ENCODE data around the gene TCEAL4.
A peak's percentile ranks its signal among the peaks of the same experiment; 100 is the strongest.
"Not testable (repeated sequence)": the region's sequence is repeated elsewhere in the genome, so short reads cannot be mapped to it uniquely, and the experiment has no call there.

TCEAL4 gene

DNA sequence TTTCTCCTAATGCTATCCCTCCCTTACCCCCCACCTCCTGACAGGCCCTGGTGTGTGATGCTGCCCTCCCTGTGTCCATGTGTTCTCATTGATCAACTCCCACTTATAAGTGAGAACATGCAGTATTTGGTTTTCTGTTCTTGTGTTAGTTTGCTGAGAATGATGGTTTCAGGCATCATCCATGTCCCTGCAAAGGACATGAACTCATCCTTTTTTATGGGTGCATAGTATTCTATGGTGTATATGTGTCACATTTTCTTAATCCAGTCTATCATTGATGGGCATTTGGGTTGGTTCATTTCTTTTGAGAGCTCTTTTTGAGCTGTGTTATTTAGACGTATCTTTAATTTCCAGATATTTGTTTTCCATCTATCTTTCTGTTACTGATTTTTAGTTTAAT, 7.0 kb downstream of the TCEAL4 start:
- not testable (repeated sequence) for DNase-seq (ENCODE audit: low read depth)

GRCh38 chrX:103595202-103595601, 9.9 kb downstream of the TCEAL4 start:
- DNase-seq (ENCODE audit: low read depth): not testable (repeated sequence)

DNA sequence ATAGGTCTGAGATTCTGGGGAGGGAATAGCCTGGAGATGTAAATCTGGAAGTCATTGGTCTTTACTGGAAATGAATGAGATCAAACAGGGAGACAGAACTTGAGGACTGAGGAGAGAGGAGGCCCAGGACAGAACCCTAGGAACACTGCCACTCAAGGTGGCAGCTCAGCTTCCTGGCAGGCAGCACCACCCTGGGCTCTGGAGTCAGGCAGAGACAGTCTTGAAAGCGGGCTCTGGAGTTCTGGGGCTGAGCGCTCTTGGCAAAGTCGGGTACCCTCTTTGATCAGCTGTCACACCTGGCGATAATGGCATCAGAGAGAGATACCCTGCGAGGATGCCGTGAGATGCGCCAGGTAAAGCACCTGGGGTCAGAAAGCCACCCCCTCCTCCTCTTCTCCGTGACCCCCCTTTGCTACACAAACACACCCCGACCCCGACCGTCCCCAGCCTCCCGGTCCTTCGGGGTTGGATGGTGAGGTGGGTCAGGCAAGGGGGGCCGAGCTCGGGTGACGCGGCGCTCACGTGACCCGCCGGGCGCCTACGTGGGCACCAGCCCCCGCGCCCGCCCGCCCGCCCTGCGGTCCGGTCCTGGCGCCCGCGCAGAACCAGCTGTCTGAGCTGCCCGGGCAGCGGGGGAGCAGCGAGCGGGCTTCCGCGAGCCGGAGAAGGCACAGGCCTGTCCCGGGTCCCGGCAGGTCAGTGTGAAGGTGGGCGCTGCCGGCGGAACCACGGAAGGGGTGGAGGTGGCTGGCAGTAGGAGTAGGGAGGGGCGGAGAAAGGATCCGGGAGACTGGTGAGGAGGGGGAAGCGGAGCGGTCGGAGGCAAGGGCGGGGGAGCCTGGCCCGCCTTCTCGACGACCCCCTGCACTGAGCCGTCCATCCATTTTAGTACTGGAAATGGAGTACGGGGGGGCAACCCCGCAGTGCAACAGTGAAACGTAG, 22.3 kb downstream of the TCEAL4 start, which contains the start of gene TCEAL3:
Gene TCEAL3, plus strand, starts transcription at position 600 of the 942 bp plus-strand sequence. CDS start 1,102 bp downstream, outside the sequence.
- no peak for DNase-seq (ENCODE audit: low read depth)

DNA sequence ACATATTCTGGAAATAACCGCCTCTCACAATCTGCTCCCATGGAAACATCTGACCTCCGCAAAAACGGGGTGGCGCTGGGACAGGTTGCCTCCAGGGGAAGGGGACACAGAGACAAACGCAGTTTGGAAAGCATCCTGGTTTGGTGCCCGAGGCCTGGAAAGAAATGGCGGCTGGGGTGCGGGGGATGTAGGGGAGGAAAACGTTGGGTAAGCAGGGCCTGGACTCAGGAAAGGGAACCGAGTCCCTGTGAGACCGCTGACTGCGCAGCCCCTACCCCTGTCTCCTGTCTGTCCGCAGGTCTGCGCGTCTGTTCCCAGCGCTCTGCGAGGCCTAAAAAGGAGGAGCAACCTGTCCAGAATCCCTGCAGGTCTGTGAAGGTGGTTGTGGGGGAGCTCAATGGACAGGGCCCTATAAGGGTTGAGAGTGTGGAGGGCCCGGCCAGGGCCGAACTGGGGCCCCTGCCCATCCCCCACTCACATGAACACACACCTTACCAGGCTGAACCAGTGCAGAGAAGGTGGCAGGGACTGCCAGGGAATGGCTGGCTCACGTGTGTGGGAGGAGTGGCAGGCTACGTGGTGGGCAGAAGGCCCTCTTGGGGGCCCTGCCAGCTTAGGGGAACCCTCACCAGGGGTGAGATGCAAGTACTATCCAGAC, 23.1 kb downstream of the TCEAL4 start:
- no peak for DNase-seq (ENCODE audit: low read depth)

- DNase-seq (ENCODE audit: low read depth): no peak
Observed at GRCh38 chrX:103610282-103610681, 25.0 kb downstream of the TCEAL4 start.

DNA sequence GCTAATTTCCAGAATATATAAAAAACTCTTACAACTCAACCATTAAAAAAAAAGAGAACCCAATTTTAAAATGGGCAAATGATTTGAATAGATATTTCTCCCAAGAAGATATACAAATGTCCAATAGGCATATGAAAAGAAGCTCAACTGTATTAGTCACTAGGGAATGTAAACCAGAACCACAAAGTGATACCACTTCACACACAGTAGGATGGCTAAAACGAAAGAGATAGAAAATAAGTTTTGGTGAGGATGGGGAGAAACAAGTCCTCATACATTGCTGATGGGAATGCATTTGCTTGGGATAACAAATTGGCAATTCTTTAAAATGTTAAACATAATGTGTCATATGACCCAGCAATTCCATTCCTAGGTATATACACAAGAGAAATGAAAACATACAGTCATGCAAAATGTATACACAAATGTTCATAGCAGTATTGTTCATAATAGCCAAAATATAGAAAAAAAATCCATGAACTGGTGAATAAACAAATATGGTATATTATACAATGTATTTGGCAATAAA, 28.1 kb downstream of the TCEAL4 start:
- DNase-seq (ENCODE audit: low read depth): no peak

DNA sequence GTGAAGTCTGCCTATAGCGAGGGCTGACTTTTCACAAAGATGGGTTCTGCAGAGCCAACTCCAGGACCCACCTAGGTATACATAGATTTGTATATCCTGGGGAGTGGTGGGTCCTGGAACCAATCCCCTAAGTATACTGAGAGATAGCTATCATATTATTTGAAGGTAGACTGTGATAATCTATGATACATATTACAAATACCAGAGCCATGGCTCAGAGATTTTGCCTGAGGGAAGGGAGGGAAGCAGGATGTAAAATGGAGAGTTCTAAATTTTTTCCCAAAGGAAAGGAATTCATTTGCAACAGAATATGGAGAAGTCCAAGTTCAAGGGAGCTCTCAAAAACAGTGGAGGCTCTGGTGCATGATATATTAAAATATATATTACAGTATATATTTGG, 29.7 kb downstream of the TCEAL4 start:
- no peak for DNase-seq (ENCODE audit: low read depth)

DNA sequence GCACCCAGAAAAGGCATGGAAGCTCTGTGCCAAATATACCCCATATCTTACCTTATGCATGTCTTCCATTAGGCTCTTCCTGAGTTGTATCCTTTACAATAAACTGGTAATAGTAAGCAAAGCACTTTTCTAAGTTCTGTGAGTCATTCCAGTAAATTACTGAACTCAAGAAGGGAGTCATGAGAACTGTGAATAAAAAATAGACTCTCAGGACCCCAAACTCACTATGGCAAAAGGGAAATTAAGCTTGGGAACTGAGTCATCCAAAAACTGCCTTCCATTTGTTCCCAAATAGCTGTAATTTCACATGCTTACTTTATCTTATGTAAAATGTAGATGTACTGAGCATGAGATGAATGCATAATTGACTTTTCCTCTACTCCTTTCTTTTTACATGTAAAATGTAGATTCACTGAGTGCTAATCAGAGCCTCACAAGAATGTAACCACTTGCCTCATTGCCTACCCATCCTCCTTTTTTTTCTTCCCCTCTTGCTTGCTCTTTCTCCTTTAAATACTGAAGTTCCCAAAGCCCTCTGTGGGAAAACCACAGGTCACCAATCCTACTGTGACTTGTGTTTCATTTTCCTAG, 30.6 kb downstream of the TCEAL4 start:
- no peak for DNase-seq (ENCODE audit: low read depth)

- DNase-seq (ENCODE audit: low read depth): no peak
Observed at GRCh38 chrX:103616676-103617186, 31.4 kb downstream of the TCEAL4 start.

DNA sequence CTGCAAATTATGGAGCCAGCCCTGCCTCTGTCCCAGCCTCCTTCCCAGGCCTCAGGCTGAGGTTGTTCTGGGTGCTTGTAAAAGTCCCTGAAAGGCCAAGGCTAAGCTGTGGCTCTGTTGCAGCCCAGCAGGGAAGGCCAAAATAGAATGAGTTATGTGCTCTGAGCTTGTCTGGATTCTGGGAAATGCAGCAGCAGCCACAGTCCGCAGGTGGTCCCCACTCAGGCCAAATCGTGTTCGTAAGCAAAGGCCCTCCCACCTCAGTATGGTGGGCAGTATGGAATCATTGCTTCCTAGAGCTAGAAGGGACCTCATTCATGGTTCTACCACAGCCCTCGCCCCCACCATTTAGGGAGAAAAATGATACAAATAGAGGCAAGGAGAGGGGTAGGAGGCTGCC, 38.8 kb downstream of the TCEAL4 start:
- no peak for DNase-seq (ENCODE audit: low read depth)

GRCh38 chrX:103626855-103627254, 41.5 kb downstream of the TCEAL4 start:
- DNase-seq (ENCODE audit: low read depth): no peak

DNA sequence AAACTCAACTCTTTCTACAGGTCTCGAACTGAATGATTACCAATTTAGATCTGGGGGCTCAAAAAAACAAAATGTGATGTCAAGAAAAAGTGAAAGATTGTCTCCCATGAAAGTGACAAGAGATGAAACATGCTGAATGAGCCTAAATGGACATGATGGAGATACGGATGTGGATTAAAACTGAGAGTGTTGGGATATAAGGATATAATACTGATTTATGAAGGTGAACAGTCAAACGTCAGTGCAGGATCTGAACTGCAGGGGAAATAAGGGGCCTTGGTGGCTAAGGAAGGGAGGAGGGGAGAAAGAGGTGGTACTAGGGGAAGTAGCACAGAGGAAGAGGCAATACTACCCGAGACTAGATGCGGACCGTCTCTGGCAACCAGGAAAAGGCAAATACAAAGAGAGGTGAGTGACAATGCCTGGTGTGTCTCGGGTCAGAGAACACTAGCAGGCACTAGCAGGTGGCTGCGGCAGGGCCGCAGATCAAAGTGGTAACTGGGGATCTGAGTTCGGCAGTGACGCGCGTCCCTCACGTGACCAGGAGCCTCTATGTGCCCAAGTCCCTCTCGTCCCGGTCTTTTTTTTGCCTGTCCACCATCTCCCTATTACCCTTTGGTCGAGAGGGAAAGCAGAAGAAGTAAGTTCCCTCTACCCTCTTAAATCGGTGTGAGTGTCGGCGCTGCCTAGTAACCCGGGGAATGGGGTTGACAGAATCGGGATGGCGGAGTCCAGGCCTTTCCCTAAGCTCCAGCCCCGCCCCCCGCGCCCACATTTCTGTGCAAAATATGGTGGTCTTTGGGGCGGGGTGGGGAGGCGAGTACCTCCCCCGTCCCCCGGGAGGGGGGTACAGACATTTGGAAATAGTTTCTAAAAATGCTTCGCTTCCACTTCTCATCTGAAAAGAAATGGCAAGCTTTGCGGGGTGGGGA, 43.3 kb downstream of the TCEAL4 start, which contains the start of gene TCEAL1:
Gene TCEAL1, plus strand, starts transcription at position 590 of the 932 bp plus-strand sequence. CDS start 942 bp downstream, outside the sequence.
- DNase-seq (ENCODE audit: low read depth): peak; percentile 8

DNA sequence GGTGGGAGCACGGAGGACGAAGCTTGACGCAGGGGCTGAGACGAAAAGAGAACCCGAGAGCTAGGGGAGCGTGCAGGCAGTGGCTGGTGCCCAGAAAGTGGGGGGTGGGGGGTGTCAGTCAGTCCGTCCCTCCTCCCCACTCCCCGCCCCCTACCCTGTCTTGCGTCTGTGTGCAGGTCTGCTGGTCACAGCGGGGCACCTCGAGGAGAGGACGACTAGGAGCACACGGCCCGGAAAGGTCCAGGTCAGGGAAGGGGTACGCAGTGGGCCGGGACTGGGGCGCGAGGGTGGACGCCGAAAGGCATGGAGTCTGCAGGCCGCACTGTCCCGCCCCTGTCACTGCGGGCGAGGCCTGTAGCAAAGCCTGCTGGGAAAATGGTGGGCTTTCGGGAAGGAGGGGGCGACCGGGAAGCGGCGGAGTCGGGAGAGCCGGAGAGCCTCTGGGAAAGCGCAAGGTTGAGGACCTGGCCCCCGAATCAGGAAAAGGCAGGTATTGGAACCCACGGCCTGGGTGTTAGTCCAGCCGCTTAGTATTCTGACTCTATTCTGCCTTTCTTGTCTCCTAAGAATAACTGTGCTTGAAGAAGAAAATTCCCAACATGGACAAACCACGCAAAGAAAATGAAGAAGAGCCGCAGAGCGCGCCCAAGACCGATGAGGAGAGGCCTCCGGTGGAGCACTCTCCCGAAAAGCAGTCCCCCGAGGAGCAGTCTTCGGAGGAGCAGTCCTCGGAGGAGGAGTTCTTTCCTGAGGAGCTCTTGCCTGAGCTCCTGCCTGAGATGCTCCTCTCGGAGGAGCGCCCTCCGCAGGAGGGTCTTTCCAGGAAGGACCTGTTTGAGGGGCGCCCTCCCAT, 44.2 kb downstream of the TCEAL4 start:
- DNase-seq (ENCODE audit: low read depth): peak; percentile 9

DNA sequence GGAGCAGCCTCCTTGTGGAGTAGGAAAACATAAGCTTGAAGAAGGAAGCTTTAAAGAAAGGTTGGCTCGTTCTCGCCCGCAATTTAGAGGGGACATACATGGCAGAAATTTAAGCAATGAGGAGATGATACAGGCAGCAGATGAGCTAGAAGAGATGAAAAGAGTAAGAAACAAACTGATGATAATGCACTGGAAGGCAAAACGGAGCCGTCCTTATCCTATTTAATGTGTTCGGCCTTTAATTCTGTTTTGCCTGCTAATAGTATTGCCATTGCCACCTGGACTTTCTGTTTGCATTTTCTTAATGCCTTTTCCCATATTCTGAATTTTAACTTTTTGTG, 44.8 kb downstream of the TCEAL4 start:
- no peak for DNase-seq (ENCODE audit: low read depth)

DNA sequence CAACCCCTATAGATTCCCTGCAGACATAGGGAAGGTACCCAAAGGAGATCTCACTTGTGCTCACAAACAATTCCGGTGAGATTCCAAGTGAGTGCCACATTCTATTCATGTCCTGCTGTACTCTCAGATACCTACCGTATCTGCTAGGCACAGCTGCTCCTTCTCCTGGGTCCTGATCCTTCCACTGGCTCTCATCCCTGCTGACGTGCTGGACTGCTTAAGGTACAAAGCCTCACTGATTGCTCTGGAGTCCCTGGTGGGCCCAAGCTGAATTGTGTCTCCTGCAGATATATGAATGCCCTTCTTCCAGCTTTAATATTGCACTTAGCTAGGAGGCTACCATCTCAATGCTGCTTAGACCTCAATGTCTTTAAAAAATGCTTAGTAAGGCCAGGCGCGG, 45.8 kb downstream of the TCEAL4 start:
- no peak for DNase-seq (ENCODE audit: low read depth)

DNA sequence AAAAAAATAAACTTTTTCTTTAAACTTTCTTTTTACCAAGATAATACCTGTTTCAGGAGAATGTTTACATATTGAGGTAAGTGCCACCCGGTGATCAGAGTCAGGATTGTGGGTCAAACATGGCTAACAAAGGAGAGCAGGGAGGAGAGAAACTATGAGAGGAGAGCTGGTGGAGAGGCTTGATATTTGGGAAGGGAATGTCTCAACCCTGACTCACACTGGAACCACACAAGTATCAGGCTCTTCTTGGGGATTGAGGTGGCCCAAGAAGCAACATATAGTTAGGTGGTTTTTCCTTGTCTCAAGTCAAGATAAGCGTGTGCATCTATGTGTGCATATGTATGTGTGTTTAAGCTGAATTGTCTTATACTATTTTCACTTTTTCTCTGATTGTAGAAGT, 50.1 kb downstream of the TCEAL4 start:
- no peak for DNase-seq (ENCODE audit: low read depth)
